Measurements from ENCODE around the gene PLK5.

Gene PLK5

GRCh38 chr19:1555487-1556389 is 31.9 kb downstream of the PLK5 start:
- no peak for DNase-seq (ENCODE audit: low spot score)

DNA sequence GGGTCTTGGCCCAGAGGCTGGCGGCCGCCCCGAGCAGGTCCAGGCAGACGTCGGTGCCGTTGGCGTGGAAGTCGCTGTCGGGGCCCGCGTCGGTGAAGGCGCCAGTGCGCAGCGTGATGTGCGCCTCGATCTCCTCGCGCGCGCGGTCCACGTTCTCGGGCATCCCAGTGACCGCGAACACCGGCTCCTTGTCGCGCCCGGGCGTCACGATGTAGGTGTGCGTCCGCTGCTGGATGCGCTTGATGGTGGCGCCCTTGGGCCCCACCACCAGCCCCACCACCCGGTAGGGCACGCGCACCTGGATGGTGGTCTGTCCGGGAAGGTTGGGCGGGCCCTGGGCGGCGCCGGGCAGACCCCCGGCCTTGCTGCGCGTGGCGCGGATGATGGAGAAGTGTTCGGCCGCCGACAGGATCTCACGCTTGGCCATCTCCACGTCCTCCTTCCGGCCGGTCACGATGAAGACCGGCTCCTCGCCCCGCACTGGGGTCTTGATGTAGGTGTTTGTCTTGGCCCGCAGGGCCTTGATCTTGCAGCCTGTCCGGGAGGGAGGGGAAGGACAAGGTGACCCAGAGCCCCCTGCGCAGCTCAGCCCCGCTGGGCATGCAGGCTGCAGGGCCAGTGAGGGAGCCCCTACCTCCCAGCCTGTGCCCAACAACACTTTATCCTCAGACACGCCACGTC is 32.7 kb downstream of the PLK5 start:
- DNase-seq (ENCODE audit: low spot score): no peak

DNA sequence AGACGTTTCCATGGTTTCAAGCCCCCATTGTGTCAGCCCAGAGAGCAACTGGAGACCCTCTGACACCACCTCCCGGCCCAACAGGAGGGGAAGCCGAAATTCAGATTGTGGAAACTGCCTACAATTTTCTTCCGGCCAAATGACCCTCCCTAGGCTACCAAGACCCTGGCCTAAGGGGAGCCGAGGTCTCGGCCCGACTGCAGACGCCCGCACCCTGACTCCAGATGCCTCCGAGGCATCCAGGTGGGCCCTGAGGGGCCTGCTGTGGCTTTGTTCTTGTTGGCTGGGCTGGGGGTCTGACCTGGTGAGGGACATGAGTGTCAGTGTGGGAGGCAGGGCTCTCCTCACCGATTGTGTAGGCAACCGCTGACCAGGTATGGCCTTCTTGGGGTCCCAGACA is 34.7 kb downstream of the PLK5 start:
- DNase-seq (ENCODE audit: low spot score): no peak

- DNase-seq (ENCODE audit: low spot score): no peak
Measured at GRCh38 chr19:1560286-1560882, 36.5 kb downstream of the PLK5 start.

DNA sequence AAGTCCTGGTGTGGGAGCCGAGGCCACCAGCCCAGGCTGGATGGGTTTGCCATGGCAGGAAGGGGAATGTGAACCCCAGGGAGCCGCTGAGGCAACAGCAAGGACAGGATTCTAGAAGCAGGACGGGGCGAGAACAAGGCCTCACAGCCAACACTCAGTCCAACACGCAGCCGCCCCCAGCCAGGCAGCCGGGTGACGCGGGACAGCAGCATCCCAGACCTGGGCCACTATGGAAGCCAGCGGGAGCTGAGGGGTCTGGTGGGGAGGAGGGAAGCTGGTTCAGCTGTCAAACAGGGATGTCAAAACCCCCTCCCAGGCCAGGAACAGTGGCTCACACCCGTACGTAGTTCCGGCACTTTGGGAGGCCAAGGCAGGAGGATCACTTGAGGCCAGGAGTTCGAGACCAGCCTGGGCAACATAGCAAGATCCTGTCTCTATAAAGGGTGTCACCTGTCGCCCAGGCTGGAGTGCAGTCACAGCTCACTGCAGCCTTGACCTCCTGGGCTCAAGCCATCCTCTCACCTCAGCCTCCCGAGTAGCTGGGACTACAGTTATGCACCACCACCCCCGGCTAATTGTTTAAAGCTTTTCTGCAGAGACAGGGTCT is 37.5 kb downstream of the PLK5 start:
- DNase-seq (ENCODE audit: low spot score): no peak

DNA sequence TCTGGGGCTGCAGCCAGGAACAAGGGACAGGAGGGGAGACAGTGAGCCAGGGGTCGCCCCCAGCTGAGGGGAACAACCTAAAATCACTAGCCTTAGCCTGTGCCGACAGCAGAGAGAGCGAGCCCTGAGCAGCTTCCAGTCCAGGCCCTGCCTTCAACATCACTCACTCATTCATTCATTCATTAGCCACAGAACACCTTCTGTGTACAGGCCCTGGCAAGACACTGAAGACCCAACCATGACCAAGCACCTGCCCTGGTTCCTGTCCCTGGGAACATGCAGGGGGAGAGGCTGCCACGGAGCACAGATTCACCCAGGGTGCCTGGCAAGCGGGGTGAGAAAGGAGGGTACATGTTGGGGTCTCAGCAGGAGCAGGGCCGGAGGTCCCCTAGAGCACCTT is 39.4 kb downstream of the PLK5 start:
- no peak for DNase-seq (ENCODE audit: low spot score)

GRCh38 chr19:1566392-1567115 is 42.7 kb downstream of the PLK5 start:
- DNase-seq (ENCODE audit: low spot score): no peak

DNA sequence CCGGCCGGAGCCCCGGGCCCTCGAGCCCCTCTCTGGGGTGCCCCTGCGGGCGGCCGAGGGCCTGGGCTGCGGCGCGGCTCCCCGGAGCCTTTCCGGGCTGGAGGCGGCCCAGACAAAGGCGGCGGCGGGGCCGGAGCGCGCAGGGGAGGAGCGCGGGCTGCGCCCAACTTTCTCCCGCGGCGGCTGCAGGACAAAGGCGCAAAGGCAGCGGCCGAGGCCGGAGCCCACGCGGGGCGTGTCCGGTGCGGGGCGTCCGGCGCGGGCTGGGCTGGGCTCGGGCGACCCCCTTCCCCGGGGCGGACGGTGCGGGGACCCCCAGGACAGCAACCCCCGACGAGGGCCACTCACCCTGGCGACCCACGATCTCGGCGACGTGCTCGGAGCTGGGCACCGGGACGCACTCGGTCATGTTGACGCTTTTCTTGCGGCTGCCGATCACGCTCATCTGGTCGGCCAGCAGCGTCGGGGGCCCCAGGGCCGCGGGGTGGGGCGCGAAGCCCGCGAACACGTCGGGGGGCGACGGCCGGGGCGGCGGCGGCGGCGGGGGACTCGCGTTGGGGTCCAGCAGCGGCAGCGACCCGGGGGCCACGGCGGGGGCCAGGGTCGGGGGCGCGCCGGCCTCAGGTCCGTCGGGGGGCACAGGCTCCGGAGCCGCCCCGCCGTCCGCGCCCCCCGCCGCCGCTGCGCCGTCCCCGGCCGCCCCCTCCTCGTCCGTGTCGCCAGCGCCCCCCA is 43.4 kb downstream of the PLK5 start:
- no peak for DNase-seq (ENCODE audit: low spot score)

- DNase-seq (ENCODE audit: low spot score): no peak
Measured at GRCh38 chr19:1567848-1568227, 44.0 kb downstream of the PLK5 start.

DNA sequence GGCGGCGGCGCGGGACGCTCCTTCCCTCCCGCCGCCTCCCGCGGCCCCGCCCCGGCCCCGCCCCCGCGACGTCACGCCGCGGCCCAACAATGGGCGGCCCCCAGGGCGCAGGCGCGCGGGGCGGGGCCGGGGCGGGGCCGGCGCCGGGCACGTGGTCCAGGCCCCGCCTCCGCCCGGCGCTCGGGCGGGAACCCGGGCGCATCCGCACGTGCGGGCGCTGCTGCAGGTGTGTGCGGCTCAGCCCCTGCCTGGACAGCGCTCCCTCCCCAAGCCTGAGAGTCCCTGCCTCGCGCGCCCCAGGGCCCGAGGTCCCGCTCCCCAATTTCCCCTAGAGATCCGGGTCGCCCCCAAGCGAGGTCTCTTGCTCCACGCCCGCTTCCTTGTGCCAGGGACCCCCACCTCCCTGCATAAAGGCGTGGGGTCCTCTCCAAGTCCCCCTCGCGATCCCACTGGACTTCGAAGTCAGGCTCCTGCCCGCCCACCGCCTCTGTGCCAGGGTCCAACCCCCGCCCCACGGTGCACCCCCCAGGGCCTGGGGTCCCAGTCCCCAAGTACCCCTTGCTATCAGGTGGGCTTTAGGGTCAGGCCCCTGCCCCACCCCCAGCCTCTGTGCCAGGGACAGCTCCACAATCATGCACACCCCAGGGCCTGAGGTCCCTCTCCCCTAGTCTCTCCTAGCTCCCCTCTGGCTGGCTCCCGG is 44.6 kb downstream of the PLK5 start, which contains the start of gene MEX3D:
TSS of gene MEX3D (minus strand) at position 6 of the 700 bp plus-strand sequence. CDS start 267 bp downstream, outside the sequence.
- DNase-seq (ENCODE audit: low spot score): peak; percentile 79

- DNase-seq (ENCODE audit: low spot score): no peak
Measured at GRCh38 chr19:1569997-1570396, 46.1 kb downstream of the PLK5 start.

- no peak for DNase-seq (ENCODE audit: low spot score)
Measured at GRCh38 chr19:1570836-1571235, 47.0 kb downstream of the PLK5 start.

DNA sequence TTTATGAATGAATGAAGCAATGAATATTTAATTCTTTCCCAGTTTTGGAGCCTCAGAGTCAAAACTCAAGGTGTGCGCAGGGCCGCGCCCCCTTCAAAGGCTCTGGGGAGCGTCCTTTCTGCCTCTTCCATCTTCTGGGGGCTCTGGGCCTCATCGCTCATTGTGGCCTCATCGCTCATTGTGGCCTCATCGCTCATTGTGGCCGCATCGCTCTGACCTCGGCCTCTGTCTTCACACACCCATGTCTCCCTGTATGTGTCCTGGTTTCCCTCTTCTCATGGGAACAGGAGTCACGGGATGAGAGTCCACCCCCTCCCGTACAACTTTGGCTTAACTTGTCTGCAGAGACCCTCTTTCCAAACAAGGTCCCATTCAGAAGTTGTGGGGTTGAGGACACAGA is 47.5 kb downstream of the PLK5 start:
- DNase-seq (ENCODE audit: low spot score): no peak

DNA sequence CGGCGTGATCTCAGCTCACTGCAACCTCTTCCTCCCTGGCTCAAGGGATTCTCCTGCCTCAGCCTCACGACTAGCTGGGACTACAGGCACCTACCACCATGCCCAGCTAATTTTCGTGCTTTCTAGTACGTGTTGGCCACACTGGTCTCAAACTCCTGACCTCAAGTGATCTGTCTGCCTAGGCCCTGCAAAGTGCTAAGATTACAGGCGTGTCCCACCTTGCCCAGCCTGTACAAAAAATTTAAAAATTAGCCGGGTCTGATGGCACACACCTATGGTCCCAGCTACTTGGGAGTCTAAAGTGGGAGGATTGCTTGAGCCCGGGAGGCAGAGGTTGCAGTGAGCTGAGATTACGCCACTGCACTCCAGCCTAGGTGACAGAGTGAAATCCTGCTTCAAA is 48.9 kb downstream of the PLK5 start:
- no peak for DNase-seq (ENCODE audit: low spot score)

DNA sequence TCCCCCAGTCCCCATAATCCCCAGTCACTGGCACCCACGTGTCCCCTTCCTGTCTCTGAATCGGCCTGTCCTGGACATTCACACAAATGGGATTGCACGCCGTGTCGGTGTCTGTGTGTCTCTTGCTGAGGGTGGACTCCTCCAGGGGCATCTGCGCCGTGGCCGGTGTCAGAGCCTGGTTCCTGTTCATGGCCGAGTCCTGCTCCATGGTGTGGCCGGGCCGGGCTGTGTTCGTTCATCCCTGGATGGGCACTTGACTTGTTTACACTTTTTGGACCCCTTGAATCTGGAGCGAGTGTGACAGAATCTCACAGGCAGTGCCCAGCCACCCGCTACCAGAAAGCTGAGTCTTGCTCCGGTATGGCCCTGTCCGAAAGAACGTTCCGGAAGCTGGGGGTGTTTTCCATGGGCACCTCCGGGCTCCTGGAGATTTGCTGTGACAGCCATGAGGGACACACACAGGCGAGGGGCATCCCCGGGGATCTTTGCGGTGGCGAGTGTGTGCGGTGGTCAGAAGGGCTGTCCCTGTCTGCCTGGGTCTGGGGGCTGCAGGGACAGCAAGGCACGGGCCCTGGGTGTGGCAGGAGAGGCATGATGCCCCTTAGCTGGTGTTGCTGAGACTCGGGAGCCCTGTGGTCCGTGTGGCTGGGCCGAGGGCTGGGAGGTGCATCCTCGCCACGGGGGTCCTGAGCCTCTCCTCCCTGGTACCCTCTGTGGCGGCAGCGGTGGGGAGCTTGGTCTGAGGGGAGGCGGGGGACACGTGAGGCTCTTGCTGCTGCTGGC is 50.7 kb downstream of the PLK5 start:
- no peak for DNase-seq (ENCODE audit: low spot score)

DNA sequence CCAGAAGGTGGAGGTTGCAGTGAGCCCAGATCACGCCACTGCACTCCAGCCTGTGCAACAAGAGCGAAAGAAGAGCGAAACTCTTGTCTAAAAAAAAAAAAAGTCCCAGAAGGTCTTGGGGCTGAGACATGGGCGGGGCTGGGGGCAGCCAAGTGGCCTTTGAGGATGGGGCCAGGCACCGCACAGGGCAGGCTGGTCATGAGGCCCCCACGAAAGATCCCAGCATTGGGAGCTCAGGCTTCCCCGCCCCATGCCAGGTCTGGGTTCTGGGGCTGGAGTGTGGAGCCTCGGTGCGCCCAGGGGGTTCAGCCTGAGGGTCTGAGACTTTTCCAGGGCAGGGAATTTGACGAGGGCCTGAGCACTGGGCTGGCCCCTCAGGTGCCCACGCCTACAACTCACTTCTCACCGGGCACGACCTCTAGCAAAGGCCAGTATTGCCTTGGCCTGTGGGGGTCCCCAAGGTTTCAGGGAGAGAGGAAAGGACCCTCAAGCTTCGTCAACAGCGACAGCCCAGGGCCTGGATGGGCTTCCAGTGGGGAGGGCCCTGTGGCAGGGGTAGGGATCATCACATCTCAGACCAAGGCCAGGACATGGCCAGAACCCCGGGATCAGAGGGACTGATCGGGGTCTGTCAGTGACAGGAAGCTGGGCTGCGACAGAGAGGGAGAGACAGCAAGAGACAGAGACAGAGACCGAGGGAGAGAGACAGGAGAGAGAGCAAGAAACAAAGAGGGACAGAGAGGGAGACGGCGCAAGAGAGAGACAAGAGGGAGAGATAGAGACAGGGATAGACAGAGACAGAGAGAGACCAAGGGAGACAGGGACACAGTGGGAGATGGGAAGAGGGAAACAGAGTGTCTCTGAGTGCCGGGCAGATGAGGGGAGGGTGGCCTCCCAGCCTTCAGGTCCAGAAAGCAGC is 51.7 kb downstream of the PLK5 start:
- no peak for DNase-seq (ENCODE audit: low spot score)

DNA sequence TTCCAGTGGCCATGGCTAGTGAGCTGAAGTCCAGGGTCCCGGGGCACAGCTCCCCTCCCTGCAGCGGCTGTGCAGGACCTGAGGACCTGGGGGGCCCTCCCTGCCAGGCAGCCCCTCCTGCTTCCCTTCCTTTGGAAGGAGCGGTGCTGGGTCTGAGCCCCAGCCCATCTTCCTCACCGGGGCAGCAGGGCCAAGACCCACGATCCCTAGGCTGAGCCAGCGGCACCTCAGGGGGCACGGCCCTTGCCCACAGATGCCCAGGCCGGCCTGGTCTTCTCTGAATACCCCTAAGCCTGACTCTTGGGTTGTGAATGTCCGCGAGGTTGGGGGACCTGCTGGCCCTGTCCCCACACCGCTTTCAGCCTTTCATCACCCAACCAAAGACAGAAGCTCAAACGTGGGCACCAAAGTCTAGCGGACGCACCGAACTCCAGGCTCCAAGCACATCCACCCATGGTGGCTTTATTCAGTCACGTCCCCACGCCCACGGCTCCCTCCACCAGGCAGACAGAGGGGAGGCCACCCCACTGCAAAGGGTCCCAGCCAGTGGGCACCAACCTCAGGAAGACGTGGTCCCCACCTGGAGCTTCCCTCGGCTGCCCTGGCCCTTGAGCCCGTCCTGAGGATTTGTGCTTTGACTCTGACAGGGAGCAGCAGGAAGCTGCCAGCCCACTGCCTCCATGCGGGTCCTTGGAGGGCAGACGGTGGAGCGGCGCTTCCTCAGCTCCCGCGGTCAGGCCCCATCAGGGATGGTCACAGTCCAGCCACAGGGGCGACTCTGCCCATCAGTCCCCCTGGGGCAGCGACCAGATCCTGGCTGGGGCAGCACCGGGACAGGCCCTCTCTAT is 52.6 kb downstream of the PLK5 start:
- DNase-seq (ENCODE audit: low spot score): no peak
